Right ventricle myocardium inferior (tissue), 1 donor: Measurements from ENCODE around the gene MED9. TPM values are rescaled to one million over a fixed set of nuclear protein-coding genes. Genes with fewer than 3 reads are reported as not detected.
"Not testable (repeated sequence)": the region's sequence is repeated elsewhere in the genome, so short reads cannot be mapped to it uniquely, and the experiment has no call there.

Experiments
- ATAC-seq: fragments of 200-7000 bp; cut with Tn5 transposase; one replicate; pipeline ENCODE4 v1.9.1; 2020; ENCODE audit warnings: mild to moderate bottlenecking, moderate library complexity
- DNase-seq: peaks from one replicate; pipeline ENCODE4 v3.0.0; 2021; ENCODE audit errors: missing footprints
- intact Hi-C: fragments of 100-400 bp; cut with DNase I; formaldehyde crosslinking; loops from one replicate; pipeline ENCODE4 v1.11.0; 2022
- long read RNA-seq: library from polyadenylated mRNA; unstranded; transcript quantifications from one replicate; pipeline ENCODE4 v2.0.0, GENCODE V29; 2021
- total RNA-seq: library from RNA; stranded (reverse); fragmentation: NEBNext Ultra II Directional; extraction: Animal tissue kit (Norgen Biotek cat#: 25700); gene quantifications from one replicate; pipeline ENCODE4 v1.2.1, GENCODE V29; 2021
- donor health status: DM: no; HTN: yes; CAD: no; lungs with severe emphysema.

MED9 gene
- 40.4 TPM for total RNA-seq
- long read RNA-seq, transcript MED9-201 (2 exons, 2,228 nt) = major isoform, 49 of 65 reads
- long read RNA-seq, partial matches to known transcripts = 14 of 65 reads
- long read RNA-seq, other reads (novel, unspliced or antisense) = 2 of 65 reads

DNA sequence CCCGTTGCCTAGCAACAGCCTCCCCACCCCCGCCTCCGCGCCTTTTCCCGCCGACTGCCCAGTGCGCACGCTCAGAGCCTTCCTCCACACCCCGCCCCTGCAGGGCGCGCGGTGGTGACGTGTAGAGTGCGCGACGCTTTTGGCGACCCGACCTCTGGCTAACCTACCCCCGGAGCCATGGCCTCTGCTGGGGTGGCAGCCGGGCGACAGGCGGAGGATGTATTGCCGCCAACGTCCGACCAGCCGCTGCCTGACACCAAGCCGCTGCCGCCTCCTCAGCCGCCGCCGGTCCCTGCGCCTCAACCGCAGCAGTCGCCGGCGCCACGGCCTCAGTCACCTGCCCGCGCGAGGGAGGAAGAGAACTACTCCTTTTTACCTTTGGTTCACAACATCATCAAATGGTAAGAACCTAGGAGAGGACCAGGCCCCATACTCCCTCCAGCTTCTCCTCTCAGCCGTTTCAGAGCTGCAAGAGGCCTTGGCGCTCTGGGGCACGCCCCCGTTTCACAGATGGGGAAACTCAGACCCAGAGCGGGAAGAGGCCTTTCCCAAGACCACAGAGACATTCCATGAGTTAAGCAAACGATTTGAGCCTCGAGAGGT, at the start of gene MED9:
Gene MED9 (plus strand): TSS at position 136 of the 603 bp plus-strand sequence. CDS start 42 bp downstream, at position 178.
- intact Hi-C loops = loop anchor here (2.0 to 5.0 kb wide), 4 partner anchors 16 to 120 kb away; no protein-coding TSS in a partner anchor
- DNase-seq (peak; percentile 97), ATAC-seq (peak; percentile 98)

DNA sequence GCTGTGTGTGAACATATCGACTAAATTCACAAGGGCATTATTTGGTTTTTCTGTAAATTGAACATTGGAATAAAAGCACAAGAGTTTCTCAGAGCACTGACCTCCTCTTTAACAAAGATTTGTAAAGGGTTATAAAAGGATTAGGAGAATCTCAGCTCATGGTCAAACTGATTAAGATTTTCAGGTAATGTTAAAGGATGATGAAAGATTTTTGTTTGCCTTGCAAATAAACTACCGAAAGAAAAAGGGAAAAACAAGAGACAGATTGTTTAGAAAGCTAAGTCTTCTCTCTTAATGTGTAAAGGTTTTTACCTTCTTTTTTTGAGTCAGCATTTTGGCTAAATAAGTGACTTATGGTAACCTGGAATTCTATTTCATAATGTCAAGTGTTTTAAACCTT, 47.6 kb upstream of the MED9 start:
- no peak for ATAC-seq
- intact Hi-C loops = no loop called here
- no peak for DNase-seq

DNA sequence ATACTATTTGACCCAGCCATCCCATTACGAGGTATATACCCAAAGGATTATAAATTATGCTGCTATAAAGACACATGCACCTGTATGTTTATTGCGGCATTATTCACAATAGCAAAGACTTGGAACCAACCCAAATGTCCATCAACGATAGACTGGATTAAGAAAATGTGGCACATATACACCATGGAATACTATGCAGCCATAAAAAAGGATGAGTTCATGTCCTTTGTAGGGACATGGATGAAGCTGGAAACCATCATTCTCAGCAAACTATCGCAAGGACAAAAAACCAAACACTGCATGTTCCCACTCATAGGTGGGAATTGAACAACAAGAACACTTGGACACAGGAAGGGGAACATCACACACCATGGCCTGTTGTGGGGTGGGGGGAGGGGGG, 45.9 kb upstream of the MED9 start:
- ATAC-seq, intact Hi-C loops, DNase-seq: not testable (repeated sequence)

DNA sequence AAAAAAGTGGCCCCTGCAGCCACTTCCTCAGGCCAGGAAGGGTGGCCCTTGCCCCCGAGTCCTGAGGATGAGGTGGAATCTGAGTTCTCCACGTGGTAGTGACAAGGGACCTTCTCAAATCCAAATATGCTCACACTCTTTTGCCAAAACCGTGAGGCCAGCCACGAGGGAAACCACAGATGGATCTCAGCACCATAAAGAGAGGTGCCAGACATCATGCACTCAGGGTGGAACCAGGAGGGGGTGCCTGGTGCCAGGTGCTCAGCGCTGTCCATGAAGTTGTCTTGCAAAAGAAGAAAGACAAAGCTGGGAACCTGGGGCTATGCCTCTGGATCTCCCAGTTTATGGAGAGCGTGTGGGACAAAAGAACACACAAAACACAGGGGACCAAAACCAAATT, 45.2 kb upstream of the MED9 start:
- intact Hi-C loops = no loop called here
- DNase-seq = no peak
- no peak for ATAC-seq

DNA sequence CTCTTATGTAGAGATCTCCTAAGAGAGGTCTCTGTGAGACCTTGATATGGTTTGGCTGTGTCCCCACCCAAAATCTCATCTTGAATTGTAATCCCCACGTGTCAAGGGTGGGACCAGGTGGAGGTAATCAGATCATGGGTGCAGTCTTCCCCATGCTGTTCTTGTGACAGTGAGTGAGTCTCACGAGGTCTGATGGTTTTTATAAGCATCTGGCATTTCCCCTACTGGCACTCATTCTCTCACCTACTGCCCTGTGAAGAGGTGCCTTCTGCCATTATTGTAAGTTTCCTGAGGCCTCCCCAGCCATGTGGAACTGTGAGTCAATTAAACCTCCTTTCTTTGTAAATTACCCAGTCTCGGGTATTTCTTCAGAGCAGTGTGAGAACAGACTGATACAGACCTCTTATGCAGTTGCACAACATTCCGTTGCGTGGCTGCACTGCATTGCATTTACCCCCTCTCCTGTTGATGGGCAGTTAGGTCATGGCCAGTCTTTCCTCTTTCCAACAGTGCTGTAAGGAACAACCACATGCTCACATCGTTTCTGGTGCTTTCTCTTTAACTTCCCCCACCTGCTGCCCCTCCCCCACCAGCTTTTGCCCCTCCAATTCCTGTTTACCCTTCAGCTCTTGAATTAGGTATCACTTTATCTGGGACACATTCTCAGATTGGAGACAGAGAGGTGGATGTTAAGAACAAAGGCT, 43.6 kb upstream of the MED9 start:
- ATAC-seq = no peak
- intact Hi-C loops = no loop called here
- no peak for DNase-seq

DNA sequence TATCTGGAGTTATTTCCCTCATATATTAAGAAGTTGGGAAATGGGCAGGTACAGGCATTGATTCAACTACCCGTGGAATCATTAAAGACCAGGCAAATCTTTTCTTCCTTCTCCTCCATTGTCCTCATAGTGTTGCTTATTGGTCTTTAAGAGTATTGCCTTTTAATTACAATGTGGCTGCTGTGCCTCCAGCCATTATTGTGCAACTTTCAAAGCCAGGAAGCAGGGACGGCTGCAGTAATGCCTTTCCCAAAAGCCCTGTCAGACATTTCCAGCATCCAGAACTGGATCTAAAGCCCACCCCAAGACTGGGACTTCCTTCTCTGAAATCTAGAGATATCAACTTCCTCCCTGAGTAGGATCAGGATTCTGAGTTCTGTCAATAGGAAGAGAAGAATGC, 42.3 kb upstream of the MED9 start:
- ATAC-seq (no peak), DNase-seq (no peak)
- intact Hi-C loops = no loop called here

DNA sequence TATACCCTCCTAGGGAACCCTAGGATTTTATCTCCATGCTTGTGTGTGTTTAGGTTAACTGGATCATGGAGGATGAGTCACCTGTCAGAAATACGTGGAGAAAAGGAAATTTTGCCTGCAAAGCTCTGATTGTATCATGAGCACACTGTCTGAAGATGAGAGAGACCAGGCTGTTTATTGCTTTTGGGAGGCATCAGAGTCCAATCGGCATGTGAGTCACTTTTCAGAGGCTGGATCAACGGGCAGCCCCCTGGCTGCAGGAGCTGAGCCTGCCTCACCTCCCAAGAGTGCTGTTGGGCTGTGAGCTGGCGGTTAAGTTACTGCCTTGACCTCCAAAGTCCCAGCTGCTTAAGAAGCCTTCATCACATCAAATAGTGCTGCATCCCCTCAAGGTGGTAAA, 41.5 kb upstream of the MED9 start:
- intact Hi-C loops = no loop called here
- ATAC-seq (no peak), DNase-seq (no peak)

DNA sequence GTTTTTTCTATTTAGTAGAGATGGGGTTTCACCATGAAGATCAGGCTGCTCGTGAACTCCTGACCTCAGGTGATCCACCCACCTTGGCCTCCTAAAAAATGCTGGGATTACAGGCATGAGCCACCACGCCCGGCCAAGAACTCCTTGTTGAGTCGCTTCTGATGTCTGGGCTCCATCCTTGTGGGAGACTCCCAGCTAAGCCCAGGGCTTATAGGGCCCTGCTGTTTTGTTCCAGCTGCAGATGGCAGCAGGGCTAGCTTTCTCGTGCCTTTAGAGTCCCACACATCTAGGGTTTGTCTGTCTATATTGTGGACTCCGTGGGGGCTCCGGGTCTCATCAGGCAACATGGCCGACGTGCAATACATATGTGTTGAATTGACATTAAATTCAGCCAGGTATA, 39.3 kb upstream of the MED9 start:
- ATAC-seq = no peak
- no peak for DNase-seq
- intact Hi-C loops = no loop called here

GRCh38 chr17:17437893-17438292, 38.9 kb upstream of the MED9 start:
- no peak for ATAC-seq
- no peak for DNase-seq
- intact Hi-C loops = no loop called here

- intact Hi-C loops = no loop called here
- ATAC-seq (peak; percentile 44), DNase-seq (no peak)
Measured at GRCh38 chr17:17440010-17440843, 36.6 kb upstream of the MED9 start.

- DNase-seq (no peak), ATAC-seq (no peak)
- intact Hi-C loops = no loop called here
Measured at GRCh38 chr17:17440938-17441675, 35.7 kb upstream of the MED9 start.

DNA sequence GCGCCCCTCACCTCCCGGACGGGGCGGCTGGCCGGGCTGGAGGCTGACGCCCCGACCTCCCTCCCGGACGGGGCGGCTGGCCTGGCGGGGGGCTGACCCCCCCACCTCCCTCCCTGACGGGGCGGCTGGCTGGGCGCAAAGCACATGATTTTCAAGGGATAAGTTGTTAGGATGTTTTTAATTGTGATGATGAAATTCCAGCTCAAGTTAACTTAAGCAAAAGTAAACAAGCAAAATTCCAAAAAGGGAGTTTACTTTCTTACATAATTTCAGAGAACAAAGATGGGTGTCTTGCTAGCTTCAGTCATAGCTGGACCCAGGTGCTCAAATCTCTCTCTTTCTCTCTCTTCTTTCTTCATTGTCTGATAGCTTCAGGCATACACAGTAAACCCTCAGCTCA, 33.6 kb upstream of the MED9 start:
- no peak for DNase-seq
- intact Hi-C loops = no loop called here
- ATAC-seq = no peak

DNA sequence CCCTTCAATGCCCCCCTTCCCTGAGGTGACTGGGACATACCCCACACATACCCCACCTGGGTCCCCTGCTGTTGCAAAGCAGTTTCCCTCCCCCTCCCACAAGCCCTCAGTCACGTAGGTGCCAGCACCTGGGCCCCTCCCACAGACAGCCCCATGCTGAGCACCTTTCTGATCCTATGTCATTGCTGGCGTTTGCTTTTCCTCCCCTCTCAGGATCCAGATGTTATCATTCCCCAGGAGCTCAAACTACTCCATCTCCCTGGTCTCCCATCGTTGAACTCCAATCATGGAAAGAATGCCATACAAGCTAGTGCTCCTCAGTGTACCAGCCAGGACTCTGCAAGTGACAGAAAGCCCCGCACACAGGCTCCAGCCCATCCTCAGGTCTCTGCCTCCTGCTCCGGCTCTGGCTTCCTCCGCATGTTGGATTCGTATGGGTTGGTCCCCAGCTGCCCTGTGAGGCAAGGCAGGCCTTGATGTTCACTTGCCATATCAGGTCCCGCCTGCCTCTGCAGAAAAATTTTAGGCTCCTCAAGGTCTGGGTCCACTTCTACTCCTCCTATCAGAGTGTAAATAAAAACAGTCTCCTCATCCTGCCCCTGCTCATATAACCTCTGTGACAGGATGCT, 31.4 kb upstream of the MED9 start:
- intact Hi-C loops = no loop called here
- no peak for DNase-seq
- ATAC-seq = no peak

- peak; percentile 23 for ATAC-seq
- intact Hi-C loops = no loop called here
- DNase-seq = no peak
Measured at GRCh38 chr17:17445925-17446665, 30.7 kb upstream of the MED9 start.

DNA sequence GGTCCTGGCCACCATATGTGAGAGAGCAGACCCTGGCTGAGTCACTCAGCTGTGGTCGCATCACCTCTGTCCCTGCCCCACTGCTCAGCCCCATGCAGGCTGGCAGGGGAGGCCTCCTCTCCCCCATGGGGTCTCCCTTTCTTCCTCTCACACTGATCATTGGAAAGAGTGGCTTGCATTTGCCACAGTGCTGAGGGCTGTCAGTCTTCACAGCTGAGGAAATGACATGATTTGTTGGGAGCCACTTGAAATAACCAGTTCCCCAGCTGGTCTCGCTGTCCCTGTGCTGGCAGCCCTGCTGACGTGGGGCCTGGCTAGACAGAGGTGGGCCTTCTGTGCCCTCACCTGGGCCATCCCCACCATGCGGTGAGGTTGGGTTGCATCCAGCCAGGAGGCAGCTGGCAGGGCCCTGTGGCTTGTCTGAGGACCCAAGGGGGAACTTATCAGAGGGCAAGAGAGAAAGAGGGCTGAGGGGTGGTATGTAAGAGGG, 30.1 kb upstream of the MED9 start:
- ATAC-seq (no peak), DNase-seq (no peak)
- intact Hi-C loops = no loop called here

DNA sequence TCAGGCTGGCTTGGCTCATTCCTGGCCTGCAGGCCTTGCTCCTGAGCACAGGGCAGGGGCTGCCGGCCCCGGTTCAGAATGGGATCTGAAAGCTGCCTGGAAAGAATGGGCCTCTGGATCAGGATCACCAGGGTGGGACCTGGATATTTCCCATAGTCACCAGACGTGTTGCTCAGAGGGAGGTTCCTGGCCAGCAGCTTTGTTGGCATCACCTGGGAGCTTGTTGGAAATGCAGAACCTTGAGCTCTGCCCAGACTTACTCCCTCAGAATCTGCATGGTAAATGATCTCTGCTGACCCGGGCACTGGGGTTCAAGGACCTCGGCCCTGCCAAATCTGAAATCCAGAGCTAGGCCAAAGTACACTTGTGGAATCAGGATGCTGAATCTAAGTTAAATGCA, 29.5 kb upstream of the MED9 start:
- no peak for DNase-seq
- intact Hi-C loops = no loop called here
- ATAC-seq = no peak

GRCh38 chr17:17448076-17448475, 28.7 kb upstream of the MED9 start:
- DNase-seq (no peak), ATAC-seq (no peak)
- intact Hi-C loops = no loop called here

GRCh38 chr17:17448723-17449122, 28.1 kb upstream of the MED9 start:
- intact Hi-C loops = no loop called here
- no peak for ATAC-seq
- DNase-seq = no peak
